ENCODE measurements around the gene AK2. TPM values are rescaled to one million over a fixed set of nuclear protein-coding genes. Genes with fewer than 3 reads are reported as not detected.
"Not testable (repeated sequence)": the region's sequence is repeated elsewhere in the genome, so short reads cannot be mapped to it uniquely, and the experiment has no call there.

The AK2 gene
- total RNA-seq = 159 TPM
- long read RNA-seq, transcript AK2-201 (6 exons, 1,021 nt) = minor isoform, 32 of 236 reads
- long read RNA-seq, transcript AK2-202 (7 exons, 3,586 nt) = major isoform, 147 of 236 reads
- long read RNA-seq, transcript AK2-212 (7 exons, 886 nt) = minor isoform, 5 of 236 reads
- long read RNA-seq, partial matches to known transcripts = 7 of 236 reads
- long read RNA-seq, other reads (novel, unspliced or antisense) = 36 of 236 reads

DNA sequence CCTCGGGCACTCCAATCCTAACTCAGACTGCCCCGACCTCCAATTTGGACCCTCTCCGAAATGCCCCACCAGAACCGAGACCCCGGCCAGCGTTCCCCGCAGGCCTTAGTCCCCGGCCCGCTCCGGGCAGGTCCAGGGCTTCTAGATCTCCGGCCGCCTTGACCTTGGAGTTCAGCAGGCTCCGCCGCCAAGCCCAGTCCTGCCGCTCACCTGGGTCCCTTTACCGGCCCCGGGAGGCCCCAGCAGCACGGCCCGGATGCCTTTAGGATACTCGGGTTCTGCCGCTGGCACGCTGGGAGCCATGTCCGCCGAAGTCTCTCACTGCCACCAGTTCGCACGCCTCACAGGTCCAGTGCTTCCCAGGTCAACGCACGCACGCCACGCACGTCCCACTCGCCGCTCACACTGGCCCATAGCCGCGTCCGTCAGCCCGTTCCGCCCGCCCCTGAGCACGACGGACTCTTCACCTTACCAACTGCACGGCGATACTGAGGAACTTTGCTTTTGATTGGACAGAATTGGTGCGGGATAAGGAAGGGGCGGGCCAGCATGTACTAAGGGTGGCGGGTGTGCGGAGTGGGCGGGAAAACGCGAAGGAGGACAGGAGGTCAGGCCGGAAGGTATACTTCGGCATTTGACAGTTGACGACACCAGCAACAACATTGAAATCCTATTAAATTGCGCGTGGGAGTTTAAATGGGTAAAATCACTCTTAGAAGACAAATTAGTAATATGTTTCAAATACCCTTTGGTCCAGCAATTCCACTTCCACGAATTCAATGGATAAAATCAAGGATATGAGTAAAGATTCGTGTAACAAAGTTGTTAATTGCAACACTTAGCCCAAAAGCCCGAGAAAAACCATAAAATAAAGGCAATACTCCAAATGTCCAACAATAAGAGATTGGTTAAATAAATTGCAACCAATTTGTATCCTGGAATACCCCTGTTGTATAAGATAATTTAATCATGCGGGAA is at the start of gene AK2:
Gene AK2, minus strand, starts transcription at position 358 of the 978 bp plus-strand sequence. Its CDS starts 55 bp downstream, at position 303.
- peak; percentile 98 for DNase-seq (ENCODE audit: low spot score)

DNA sequence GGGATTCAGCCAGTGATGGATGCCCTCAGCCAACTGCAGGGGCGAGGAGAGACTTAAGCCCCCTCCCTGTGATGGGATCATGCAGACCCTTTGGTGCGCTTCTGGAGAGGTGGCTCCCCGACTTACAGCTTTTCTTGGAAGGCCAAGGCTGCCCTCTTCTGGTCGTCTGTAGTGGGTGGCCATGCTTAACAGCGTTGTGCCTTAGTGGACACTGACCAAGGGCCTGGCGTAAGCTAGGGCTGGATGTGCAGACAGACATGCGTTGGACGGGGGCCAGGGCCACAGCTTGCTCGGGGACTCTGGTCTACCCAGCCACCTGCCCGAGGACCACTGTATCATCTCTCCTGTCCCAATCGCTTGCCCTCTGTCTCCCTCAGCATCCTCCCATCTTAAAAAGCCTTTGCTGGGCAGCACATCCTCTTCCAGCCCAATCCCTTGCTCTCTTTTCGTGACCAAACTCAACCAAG is 49.7 kb upstream of the AK2 start:
- no peak for DNase-seq (ENCODE audit: low spot score)

DNA sequence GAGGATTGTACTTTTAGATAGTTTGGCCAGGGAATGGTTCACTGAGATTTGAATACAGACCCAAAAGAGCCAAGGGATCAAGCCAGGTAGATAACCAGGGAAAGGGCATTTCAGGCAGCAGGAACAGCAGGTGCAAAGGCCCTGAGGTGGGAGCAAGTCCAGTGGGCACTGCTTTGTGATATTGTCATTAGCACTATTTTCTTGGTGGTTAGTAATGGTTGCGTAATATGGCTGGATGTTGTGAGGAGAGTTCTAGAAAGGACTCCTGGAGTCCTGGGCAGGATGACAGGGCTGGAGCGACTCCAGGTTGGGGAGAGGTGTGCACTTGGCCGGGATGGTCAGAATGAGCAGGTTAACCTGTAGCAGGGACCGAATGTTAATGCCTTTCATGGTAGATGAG is 48.6 kb upstream of the AK2 start:
- DNase-seq (ENCODE audit: low spot score) = no peak

DNA sequence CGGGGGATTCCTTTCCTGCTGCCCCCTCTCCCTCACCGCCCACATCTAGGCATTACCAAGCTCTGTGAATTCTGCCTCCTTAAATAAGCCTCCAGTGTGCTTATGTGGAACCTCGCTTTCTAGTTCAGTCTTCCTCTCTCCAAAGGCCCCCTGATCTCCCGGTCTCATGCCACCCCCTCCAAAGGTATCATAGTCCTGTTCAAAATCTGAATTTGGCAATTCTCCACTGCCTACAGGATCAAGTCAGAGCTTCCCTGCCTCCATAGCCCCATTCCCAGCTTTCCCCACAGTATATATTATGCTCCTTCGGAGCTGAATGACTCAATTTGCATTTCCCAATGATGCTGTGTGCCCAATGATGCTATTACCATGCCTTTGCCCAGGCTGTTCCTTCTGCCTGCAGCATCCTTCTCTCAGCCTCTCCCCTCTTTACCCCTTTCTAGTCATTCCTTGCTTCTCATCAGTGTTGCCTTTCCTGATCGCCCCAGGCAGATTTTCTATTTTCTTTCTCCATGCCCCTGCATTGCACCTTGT is 46.0 kb upstream of the AK2 start:
- DNase-seq (ENCODE audit: low spot score) = no peak

DNA sequence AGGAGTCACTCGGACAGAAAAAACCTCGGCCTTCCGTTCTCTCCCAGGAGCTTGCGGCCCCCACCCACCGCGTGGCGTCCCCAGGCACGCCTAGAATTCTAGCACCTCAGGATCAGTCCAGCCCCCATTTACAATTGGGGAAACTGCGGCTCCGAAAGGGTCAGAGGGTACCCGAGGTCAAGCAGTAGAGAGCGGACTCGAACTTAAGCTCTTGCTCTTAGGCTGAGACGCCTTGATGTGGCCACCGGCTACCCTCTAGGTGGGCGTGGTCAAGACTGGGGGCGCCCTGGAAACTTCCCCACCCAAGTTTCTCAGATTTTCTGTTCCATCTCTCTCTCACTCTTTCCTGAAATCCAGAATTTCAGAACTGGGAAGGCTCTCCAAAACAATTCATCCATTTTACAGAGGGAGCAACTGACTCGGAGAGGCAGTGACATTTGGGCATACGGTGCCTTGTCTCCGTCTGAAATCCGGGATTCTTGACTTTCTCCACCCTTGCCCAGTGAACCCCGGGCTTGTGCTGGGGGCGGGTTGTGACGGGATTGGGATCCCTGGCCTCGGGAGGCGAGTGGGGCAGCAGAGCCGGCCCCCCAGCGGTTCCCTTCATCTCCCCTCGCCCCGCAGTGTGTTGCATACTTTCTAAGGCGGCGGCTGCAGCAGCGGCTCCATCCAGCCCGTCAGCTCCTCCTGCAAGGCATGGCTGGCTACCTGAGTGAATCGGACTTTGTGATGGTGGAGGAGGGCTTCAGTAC is 45.0 kb upstream of the AK2 start:
- no peak for DNase-seq (ENCODE audit: low spot score)

DNA sequence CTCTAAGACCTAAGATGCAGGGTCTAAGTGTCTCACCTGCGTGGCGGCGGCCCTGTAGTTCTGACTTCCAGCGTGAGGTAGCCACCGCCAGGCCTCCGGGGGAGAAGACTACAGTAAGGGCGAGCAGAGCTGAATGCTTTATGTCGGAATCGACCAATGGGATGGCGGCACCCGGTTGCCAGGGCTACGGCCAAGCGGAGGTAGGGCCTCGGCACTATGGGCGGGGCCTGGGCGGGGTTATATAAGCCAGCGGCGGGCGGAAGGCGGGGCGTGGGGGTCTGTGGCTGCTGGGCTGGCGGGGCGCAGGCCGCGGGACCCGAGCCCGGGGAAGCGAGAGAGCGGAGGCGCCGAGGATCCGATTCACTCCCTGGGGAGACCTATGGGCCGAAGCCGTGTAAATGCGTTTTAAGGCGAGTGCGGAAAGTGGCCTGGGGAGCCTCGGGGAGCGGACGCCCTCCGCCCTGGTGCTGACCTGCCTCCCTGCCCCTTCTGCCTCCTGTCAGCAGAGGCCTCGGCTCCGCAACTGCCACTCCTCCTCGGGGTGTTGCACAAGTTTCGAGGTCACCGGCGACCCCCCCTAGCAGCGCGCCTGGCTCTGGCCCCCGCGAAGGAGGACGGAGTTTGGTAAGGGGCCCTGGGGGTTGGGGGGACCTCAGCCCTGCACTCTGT is 44.3 kb upstream of the AK2 start, which contains the start of gene AZIN2:
Gene AZIN2, plus strand, starts transcription at position 269 of the 669 bp plus-strand sequence. CDS start 1,097 bp downstream, outside the sequence.
- peak; percentile 98 for DNase-seq (ENCODE audit: low spot score)

DNA sequence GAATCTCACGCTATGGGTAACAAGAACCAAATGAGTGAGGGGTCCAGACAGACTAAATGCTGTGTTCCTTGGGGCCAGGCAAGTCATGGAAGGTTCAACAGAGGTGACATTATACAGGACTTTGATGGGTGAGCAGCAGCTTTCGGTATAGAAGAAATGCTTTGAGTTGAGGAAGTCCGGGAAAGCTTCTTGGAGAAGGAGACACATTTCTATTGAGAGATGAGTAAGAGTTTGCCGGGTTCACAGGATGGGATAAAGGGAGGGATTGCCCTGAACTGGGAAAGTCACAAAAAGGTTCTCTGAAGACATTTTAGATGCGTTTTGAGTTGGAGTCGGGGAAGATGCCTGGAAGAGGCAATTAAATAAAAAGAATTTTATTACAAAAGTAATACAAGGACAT is 43.7 kb upstream of the AK2 start:
- no peak for DNase-seq (ENCODE audit: low spot score)

DNA sequence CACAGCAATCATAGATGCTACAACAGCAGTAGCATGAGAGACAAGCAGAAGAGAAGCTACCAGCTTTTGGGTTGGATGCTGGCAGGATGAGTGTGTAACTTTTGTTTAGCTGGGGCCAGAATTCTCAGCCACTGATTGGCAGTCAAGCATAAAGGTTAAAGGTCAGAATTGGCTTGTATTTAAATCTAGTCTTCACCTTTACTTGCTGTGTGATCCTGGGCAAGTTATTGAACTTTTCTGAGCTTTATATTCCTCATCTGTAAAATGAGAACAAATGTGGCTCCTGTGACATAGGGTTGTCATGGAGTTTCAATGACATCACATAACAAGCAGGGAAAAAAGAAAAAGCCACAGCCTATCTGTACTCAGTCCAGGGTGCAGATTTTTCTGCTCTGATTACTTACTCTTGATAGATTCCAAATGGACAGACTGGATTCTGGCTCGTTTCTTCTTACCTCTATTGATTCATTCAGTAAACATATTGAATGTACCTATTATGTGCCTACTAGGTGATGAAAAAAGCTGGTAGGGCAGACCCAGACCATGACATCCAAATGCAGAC is 41.4 kb upstream of the AK2 start:
- no peak for DNase-seq (ENCODE audit: low spot score)

DNA sequence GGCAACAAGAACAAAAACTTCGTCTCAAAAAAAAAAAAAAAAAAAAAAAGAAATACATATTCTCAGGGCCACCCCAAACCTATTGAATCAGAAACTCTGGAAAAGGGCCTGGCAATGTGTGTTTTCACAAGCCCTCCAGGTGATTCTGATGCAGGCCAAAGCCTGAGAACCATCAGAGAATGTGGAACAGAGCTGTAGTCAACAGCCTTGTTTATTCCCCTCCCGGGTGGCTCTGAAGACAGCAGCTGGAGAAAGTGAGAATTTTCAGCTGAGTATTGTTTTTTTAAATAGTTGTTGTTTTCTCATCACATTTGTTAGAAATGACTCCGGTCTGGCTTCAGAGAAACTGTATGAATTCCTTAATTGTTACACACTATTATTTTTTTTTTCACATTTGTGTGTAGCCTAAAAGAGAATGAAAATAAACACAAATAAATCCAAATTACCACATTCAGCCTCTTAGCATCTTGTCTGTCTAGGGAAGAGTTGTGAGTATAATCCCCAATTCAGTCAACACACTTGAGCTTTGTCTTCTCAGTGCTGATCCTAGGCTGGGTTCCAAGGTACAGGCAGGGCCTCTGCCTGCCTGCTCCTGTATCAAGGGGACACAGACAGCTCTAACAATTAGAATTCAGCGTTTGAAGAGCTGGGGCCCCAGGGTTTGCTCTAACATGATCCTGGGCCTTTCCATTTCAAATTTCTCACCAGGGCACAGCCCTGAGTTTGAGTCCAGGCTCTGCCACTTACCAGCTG is 37.7 kb upstream of the AK2 start:
- no peak for DNase-seq (ENCODE audit: low spot score)

DNA sequence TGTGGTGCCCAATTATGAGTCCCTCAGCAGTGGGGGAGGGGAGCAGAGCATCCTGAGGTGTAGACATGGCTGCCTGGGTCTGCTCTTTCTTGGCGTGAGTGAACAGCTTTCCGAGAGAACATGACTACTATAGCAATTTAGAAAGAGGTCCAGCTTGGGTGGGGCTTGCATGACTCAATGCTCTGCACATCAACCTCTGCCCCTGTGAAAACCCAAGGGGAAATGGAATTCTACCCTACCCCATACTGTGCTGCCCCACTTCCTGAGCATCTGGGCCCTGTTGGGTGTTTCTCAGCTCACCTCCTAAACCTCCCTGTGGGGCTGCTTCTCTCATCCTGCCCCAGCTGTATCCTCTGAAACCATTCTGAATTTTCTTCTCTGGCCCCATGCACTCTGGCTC is 36.0 kb upstream of the AK2 start:
- no peak for DNase-seq (ENCODE audit: low spot score)

DNA sequence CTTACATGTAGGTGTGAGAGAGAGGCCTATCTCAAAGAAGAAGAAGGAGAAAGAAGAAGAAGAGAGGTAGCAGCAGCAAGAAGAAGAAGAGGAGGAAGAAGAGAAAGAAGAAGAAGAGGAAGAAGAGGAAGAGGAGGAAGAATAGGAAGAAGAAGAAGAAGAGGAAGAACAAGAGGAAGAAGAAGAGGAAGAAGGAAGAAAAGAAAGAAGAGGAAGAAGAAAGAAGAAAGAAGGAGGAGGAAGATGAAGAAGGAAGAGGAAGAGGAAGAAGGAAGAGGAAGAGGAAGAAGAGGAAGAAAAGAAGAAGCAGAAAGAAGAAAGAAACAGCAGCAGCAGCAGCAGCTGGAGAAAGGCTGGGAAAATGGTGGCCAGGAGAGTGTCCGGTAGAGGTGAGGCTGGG is 33.9 kb upstream of the AK2 start:
- DNase-seq (ENCODE audit: low spot score) = no peak

DNA sequence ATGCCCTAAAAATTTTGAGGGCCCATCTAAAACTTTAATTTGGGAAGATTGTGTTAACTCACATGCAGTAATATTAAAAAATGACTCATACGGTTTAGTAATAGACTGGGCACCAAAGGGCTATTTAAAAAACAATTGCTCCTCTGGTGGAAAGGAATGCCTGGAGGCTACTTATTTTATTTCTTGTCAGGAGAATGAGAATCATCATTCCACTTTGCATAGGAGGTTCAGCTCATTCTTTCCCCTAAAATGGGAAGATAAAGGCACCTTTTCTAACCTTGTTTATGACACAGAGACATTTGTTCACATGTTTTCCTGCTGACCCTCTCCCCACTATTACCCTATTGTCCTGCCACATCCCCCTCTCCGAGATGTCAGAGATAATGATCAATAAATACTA is 31.4 kb upstream of the AK2 start:
- DNase-seq (ENCODE audit: low spot score) = not testable (repeated sequence)

DNA sequence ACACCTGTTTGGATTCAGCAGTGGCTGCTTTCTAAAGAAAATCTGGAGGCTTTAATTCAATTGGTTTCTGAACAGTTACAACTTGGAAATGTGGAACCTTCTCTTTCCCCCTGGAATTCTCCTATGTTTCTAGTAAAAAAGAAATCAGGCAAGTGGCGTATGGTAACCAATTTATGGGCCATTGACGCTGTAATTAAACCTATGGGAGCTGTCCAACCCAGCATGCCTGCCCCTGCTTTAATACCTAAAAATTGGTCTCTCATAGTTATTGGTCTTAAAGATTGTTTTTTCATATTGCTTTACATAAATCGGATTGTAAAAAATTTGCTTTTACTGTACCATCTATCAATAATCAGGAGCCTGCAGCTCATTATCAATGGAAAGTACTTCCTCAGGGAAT is 29.8 kb upstream of the AK2 start:
- not testable (repeated sequence) for DNase-seq (ENCODE audit: low spot score)

DNA sequence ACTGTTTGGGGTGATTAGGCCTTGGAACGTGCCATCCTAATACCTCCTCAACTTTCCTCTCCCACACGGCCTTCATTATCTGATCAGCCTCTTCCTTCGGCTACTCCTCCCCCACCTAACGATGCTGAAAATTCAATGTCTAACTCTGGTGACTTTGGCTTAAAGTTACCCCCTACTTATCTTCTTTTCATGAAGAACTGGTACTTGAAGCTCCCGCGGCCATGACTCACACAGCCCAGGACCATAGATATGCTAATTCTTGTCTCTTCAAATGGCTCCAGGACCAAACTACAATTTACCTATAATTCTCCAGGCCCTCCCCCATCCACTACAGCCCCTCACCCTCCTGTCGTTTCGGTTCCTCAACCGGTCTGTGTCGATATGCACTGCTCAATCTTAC is 28.6 kb upstream of the AK2 start:
- no peak for DNase-seq (ENCODE audit: low spot score)

DNA sequence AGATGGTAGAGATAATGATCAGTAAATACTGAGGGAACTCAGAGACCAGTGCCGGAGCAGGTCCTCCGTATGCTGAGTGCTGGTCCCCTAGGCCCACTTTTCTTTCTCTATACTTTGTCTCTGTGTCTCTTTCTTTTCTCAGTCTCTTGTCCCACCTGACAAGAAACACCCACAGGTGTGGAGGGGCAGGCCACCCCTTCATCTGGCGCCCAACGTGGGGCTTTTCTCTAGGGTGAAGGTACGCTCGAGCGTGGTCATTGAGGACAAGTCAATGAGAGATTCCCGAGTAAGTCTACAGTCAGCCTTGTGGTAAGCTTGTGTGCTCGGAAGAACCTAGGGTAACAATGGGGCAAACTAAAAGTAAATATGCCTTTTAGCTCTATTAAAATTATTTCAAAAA is 27.6 kb upstream of the AK2 start:
- DNase-seq (ENCODE audit: low spot score) = not testable (repeated sequence)

DNA sequence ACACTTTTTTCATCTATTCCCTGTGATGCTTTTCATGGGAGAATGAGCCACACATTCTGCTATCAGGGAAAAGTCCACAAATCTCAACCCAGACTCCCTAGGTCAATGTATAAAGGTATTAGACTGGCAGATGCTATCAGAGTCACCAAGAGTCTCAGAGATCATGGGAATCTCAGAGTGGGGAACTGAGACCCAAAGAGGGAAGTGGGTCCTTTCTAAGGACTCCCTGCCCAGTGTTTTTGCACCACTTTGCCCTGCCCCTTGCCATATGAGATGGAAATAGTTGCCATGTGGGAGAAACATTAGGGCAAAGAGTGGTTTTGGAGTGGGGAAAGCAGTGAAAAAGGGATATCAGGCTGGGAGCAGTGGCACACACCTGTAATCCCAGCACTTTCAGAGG is 25.2 kb upstream of the AK2 start:
- no peak for DNase-seq (ENCODE audit: low spot score)

DNA sequence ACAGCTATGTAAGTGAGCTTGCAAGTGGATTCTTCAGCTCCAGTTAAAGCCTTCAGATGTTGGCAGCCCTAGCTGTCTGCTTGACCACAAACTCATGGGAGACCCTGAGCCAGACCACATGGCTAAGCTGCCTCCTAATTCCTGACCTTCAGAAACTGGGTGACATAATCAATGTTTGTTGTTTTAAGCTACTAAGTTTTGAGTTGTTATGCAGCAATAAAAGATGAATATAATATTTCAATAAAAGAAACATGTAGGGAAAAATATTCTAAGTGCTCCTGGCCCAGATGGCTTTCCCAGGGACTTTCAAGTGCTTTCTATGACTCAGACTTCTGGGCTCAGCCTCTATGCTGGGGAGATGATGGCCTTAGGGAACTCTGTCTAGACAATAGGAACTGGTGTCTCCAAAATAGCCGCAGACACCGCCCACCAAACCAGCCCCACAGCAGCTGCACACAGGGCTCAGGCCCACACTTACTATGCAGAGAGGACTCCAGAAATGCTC is 23.9 kb upstream of the AK2 start:
- no peak for DNase-seq (ENCODE audit: low spot score)

DNA sequence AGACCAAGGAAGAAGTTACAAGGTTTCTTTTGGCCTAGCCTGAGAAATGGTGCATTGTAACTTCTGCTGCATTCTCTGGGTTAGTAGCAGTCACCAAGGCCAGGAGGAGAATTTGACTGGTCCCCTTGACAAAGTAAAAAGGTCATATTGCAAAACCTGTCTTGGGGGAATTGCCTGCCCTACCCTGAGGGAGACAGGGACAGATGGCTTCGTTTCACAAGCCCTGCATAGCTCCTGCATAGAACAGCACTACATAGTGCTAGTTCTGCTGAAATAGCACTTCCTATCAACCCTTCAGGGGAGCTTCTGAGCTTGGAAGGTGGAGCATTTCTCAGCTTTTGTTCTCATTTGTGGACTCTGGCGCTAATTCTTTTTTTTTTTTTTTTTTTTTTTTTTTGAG is 20.4 kb upstream of the AK2 start:
- no peak for DNase-seq (ENCODE audit: low spot score)

DNA sequence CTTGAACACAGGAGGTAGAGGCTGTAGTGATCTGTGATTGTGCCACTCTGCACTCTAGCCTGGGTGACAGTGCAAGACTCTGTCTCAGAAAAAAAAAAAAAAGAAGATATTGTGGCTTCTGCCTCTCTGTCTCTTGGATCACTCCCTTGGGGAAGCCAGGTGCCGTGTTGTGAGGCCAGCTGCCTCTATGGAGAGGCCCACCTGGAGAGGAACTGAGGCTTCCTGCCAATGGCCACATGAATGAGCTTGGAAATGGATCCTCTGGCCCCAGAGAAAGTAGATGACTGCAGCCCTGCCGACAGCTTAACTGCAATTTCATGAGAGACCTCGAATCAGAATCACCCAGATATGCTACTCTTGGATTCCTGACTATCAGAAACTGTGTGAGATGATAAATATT is 19.7 kb upstream of the AK2 start:
- no peak for DNase-seq (ENCODE audit: low spot score)
